GM12878 (cell line): Measurements from ENCODE around the gene THSD4. TPM values are rescaled to one million over a fixed set of nuclear protein-coding genes. Genes with fewer than 3 reads are reported as not detected.

ENCODE experiments used
- ATAC-seq: fragments of 200-7000 bp; cut with Tn5 transposase; 3 replicates; pipeline ENCODE4 v1.9.1; 2020; ENCODE audit warnings: mild to moderate bottlenecking, moderate library complexity
- BruUV-seq: library from RNA; stranded (reverse); fragments of 400-500 nt; replicated peaks from 2 replicates; lab custom pipeline; 2021; lab: Mats Ljungman, UMichigan
- CTCF ChIA-PET: fragments of 300-600 bp; sonication (Branson Sonifier 250); formaldehyde crosslinking; extraction: SDS; loops from one replicate; lab custom pipeline; 2021; ENCODE audit warnings: inconsistent platforms; lab: Yijun Ruan, JAX
- POLR2A ChIA-PET: fragments of 350-600 bp; formaldehyde crosslinking; extraction: SDS; loops from one replicate; lab custom pipeline; 2021; ENCODE audit warnings: inconsistent platforms; lab: Charles Lee
- RAD21 ChIA-PET: fragments of 300-600 bp; sonication (Branson Sonifier 250); formaldehyde crosslinking; loops from one replicate; lab custom pipeline; 2023; ENCODE audit warnings: antibody characterized with exemption; ENCODE audit not compliant: unreplicated experiment; lab: Charles Lee
- SMC1A ChIA-PET: fragments of 300-600 bp; sonication (Branson Sonifier 250); formaldehyde crosslinking; loops from one replicate; lab custom pipeline; 2023; ENCODE audit not compliant: unreplicated experiment, uncharacterized antibody; lab: Charles Lee
- DNase-seq: peaks from one replicate; pipeline ENCODE4 v3.0.0-alpha.2; 2011; ENCODE audit warnings: low read depth, low spot score
- FAIRE-seq: peaks from 3 replicates; lab custom pipeline; 2011; peaks lifted over from hg19 to GRCh38; lab: Jason Lieb, UNC
- H2AFZ ChIP-seq: 2 replicates; pipeline ENCODE4 v1.6.0; 2011; ENCODE audit warnings: low read depth, low read length, control low read depth; ENCODE audit not compliant: control insufficient read depth
- H3K27ac ChIP-seq: 2 replicates; pipeline ENCODE4 v1.5.1; 2011; ENCODE audit warnings: control low read depth; ENCODE audit not compliant: control insufficient read depth, insufficient read depth
- H3K27me3 ChIP-seq, 2 experiments: replicated peaks in 1 of 2; 2 replicates each; pipeline versions ENCODE4 v1.6.0 to v1.6.1; 2011; ENCODE audit warnings: low read length in 1 of 2; ENCODE audit not compliant: control insufficient read depth in 2 of 2, insufficient read depth in 2 of 2
- H3K36me3 ChIP-seq, 2 experiments: 2 replicates each; pipeline ENCODE4 v1.5.1; 2011; ENCODE audit warnings: low read length in 1 of 2; ENCODE audit not compliant: control insufficient read depth in 2 of 2, insufficient read depth in 2 of 2
- H3K4me1 ChIP-seq: 2 replicates; pipeline ENCODE4 v1.6.1; 2011; ENCODE audit warnings: mild to moderate bottlenecking, low read length, moderate library complexity, mixed read lengths; ENCODE audit not compliant: control insufficient read depth, insufficient read depth
- H3K4me2 ChIP-seq: 2 replicates; pipeline ENCODE4 v1.6.0; 2011; ENCODE audit warnings: control low read depth; ENCODE audit not compliant: control insufficient read depth, insufficient read depth
- H3K4me3 ChIP-seq: fragments of 200-600 bp; sonication (generic); 2 replicates; pipeline ENCODE4 v1.5.1; 2016
- H3K79me2 ChIP-seq: 2 replicates; pipeline ENCODE4 v1.6.0; 2011; ENCODE audit warnings: low read length; ENCODE audit not compliant: control insufficient read depth, insufficient read depth
- H3K9ac ChIP-seq: 2 replicates; pipeline ENCODE4 v1.8.0; 2011; ENCODE audit warnings: low read length, control low read depth, mixed read lengths; ENCODE audit not compliant: control insufficient read depth, insufficient read depth
- H3K9me3 ChIP-seq: replicated peaks from 3 replicates; pipeline ENCODE4 v1.5.1; 2011; ENCODE audit warnings: mild to moderate bottlenecking, low read length; ENCODE audit not compliant: control insufficient read depth, insufficient read depth
- H4K20me1 ChIP-seq: 2 replicates; pipeline ENCODE4 v1.6.0; 2011; ENCODE audit not compliant: control insufficient read depth, insufficient read depth
- CHD2 ChIP-seq: IDR thresholded peaks from 2 replicates; pipeline ENCODE4 v1.6.1; 2011; ENCODE audit warnings: low read depth, low read length, improper control_type of control experiment, borderline replicate concordance
- CHD4 ChIP-seq: fragments of 200-600 bp; sonication (generic); IDR thresholded peaks from 2 replicates; pipeline ENCODE4 v1.6.1; 2016; ENCODE audit warnings: mild to moderate bottlenecking
- CREB1 ChIP-seq: IDR thresholded peaks from 2 replicates; pipeline ENCODE4 v1.6.1; 2012; ENCODE audit warnings: low read depth, mild to moderate bottlenecking, inconsistent platforms
- DPF2 ChIP-seq: fragments of 450-650 bp; IDR thresholded peaks from 2 replicates; pipeline ENCODE4 v1.6.1; 2017; ENCODE audit warnings: mild to moderate bottlenecking
- FOXK2 ChIP-seq: fragments of 450-650 bp; IDR thresholded peaks from 2 replicates; pipeline ENCODE4 v1.6.1; 2017; ENCODE audit warnings: mild to moderate bottlenecking, moderate library complexity
- FOXM1 ChIP-seq: IDR thresholded peaks from 2 replicates; pipeline ENCODE4 v1.6.1; 2012; ENCODE audit warnings: low read depth, mild to moderate bottlenecking, inconsistent platforms, low read length, moderate library complexity
- IKZF2 ChIP-seq, 2 experiments: fragments of 450-650 bp; IDR thresholded peaks; 2 replicates each; pipeline ENCODE4 v1.6.1; 2017; ENCODE audit warnings: mild to moderate bottlenecking in 2 of 2, moderate library complexity in 2 of 2
- JUND ChIP-seq: IDR thresholded peaks from 2 replicates; pipeline ENCODE4 v1.6.1; 2012; ENCODE audit warnings: low read depth, mild to moderate bottlenecking, low read length, improper control_type of control experiment, moderate library complexity
- KAT2A ChIP-seq: conservative IDR thresholded peaks from 2 replicates; pipeline ENCODE4 v1.6.1; 2011; ENCODE audit warnings: low read depth, low read length; ENCODE audit not compliant: control insufficient read depth
- NFIC ChIP-seq: IDR thresholded peaks from 2 replicates; pipeline ENCODE4 v1.6.1; 2012; ENCODE audit warnings: low read depth, mild to moderate bottlenecking, inconsistent platforms, low read length, moderate library complexity
- NR2C1 ChIP-seq: fragments of 450-650 bp; IDR thresholded peaks from 2 replicates; pipeline ENCODE4 v1.6.1; 2017; ENCODE audit warnings: antibody characterized with exemption, mild to moderate bottlenecking, moderate library complexity
- POLR2A ChIP-seq: IDR thresholded peaks from 2 replicates; pipeline ENCODE4 v1.6.1; 2011; ENCODE audit warnings: low read depth, mild to moderate bottlenecking, low read length
- POLR2AphosphoS2 ChIP-seq: IDR thresholded peaks from 2 replicates; pipeline ENCODE4 v1.6.1; 2011; ENCODE audit warnings: low read depth, mild to moderate bottlenecking, low read length, improper control_type of control experiment, moderate library complexity
- POLR2AphosphoS5 ChIP-seq: IDR thresholded peaks from 2 replicates; pipeline ENCODE4 v1.6.1; 2011; ENCODE audit warnings: mild to moderate bottlenecking, low read length, inconsistent platforms
- SREBF1 ChIP-seq: IDR thresholded peaks from 2 replicates; pipeline ENCODE4 v1.6.1; 2012; ENCODE audit warnings: mild to moderate bottlenecking, low read length
- STAT3 ChIP-seq: IDR thresholded peaks from 2 replicates; pipeline ENCODE4 v1.6.1; 2011; ENCODE audit warnings: low read depth, low read length, improper control_type of control experiment
- YBX1 ChIP-seq: fragments of 450-650 bp; IDR thresholded peaks from 2 replicates; pipeline ENCODE4 v1.6.1; 2016; ENCODE audit warnings: antibody characterized with exemption
- WGBS: methylation state at CpG from one replicate; pipeline ENCODE4 v1.1.6; 2016; ENCODE audit warnings: low lambda C conversion rate; ENCODE audit not compliant: insufficient replicate concordance, insufficient coverage; ENCODE audit errors: missing lambda C conversion rate; 5-methylcytosine and 5-hydroxymethylcytosine counted together
- in situ Hi-C: fragments of 300-500 bp; cut with MboI; formaldehyde crosslinking; loops from 9 replicates; pipeline ENCODE4 v1.14.3; 2018; ENCODE audit warnings: mixed read lengths
- intact Hi-C: fragments of 100-400 bp; cut with micrococcal nuclease; formaldehyde crosslinking; loops from one replicate; pipeline ENCODE4 v1.14.2; 2022; ENCODE audit not compliant: unreplicated experiment
- polyA plus RNA-seq, 11 experiments: library from polyadenylated mRNA; depleted of rRNA in 4 of 11; unstranded in 6 of 11; stranded (reverse) in 5 of 11; fragments of >200 nt; fragmentation: Nextera tagmentation in 4 of 11; fragmentation: Illumina TruSeq in 1 of 11; extraction: Ambion mirVana in 4 of 11; extraction: Trizol in 1 of 11; gene quantifications; 1 replicate in 1 of 11; 2 replicates in 10 of 11; pipeline versions ENCODE4 v1.2.1 to v1.2.3, GENCODE V29; 2011 to 2016; ENCODE audit warnings: inconsistent platforms in 2 of 11, missing spikeins in 2 of 11, low read depth in 1 of 11
- total RNA-seq, 4 experiments: library from RNA; depleted of rRNA in 3 of 4; stranded (reverse); fragments of >200 nt in 3 of 4; fragmentation: Illumina TruSeq in 1 of 4; extraction: Trizol in 1 of 4; gene quantifications; 2 replicates each; pipeline versions ENCODE4 v1.2.1 to v1.2.3, GENCODE V29; 2013 to 2021
- TF ChIP-seq, protein P1 (sequence below): IDR thresholded peaks from 2 replicates; pipeline ENCODE4 v1.6.1; 2011; ENCODE audit warnings: borderline replicate concordance, low read depth, mild to moderate bottlenecking, moderate library complexity, low read length; ENCODE audit not compliant: insufficient read depth, poor library complexity, severe bottlenecking
- TF ChIP-seq, protein P2 (sequence below): fragments of 450-650 bp; IDR thresholded peaks from 2 replicates; pipeline ENCODE4 v1.6.1; 2018; ENCODE audit warnings: mild to moderate bottlenecking, low read depth, moderate library complexity; ENCODE audit not compliant: partially characterized antibody
- TF ChIP-seq, protein P3 (sequence below): fragments of 450-650 bp; IDR thresholded peaks from 2 replicates; pipeline ENCODE4 v1.6.1; 2017; ENCODE audit warnings: mild to moderate bottlenecking, moderate library complexity

The THSD4 gene
- total and polyA plus RNA-seq, 10 of the 15 experiments (the other 5 are each of a cell fraction or from before 2014, with no cell fraction given) = 0.04 to 0.13 (median 0.05) TPM; not detected in 7

DNA sequence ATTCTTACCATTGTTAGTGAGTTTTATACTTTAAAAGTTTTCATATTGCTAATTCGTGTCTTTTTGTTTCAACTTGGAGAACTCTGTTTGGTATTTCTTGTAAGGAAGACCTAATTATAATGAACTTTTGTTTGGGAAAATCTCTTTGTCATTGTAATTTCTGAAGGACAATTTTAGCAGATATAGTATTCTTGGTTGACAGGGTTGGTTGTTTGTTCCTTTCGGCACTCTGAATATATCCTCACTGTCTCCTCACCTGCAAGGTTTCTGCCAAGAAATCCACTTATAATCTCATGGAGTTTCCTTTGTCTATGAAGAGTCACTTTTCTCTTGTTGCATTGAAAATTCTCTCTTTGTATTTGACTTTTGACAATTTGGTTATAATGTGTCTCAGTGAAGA lies 469.9 kb downstream of the THSD4 start:
- BruUV-seq = no TSS peak
- intact Hi-C loops = no loop called here
- FAIRE-seq (no peak), ATAC-seq (no peak), DNase-seq (no peak)
- Histone ChIP-seq H3K9ac (no peak overlapping the region), H2AFZ (no peak overlapping the region), H4K20me1 (no peaks in the 10 kb centered on the region), H3K4me2 (no peak overlapping the region), H3K27me3 (no peaks in the 10 kb centered on the region), H3K79me2 (no peaks in the 10 kb centered on the region), H3K4me1 (no peaks in the 10 kb centered on the region), H3K36me3 (no peaks in the 10 kb centered on the region), H3K9me3 (peaks cover 3% of the 10 kb centered on the region; the same call in 2 of the 3 replicates), H3K27ac (no peak overlapping the region), H3K4me3 (no peak overlapping the region)
- TF ChIP-seq POLR2AphosphoS5 (no peak), CHD4 (no peak), FOXK2 (no peak), JUND (no peak), STAT3 (no peak), NR2C1 (no peak), NFIC (no peak), IKZF2 (IDR thresholded peaks at IDR 0.05) (no peak), CREB1 (no peak), DPF2 (no peak), POLR2A (no peak), POLR2AphosphoS2 (no peak), YBX1 (no peak), CHD2 (no peak), FOXM1 (no peak), SREBF1 (no peak), KAT2A (no peak)
- TF ChIP-seq, protein P1, sequence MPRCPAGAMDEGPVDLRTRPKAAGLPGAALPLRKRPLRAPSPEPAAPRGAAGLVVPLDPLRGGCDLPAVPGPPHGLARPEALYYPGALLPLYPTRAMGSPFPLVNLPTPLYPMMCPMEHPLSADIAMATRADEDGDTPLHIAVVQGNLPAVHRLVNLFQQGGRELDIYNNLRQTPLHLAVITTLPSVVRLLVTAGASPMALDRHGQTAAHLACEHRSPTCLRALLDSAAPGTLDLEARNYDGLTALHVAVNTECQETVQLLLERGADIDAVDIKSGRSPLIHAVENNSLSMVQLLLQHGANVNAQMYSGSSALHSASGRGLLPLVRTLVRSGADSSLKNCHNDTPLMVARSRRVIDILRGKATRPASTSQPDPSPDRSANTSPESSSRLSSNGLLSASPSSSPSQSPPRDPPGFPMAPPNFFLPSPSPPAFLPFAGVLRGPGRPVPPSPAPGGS = no peak
- TF ChIP-seq, protein P2, sequence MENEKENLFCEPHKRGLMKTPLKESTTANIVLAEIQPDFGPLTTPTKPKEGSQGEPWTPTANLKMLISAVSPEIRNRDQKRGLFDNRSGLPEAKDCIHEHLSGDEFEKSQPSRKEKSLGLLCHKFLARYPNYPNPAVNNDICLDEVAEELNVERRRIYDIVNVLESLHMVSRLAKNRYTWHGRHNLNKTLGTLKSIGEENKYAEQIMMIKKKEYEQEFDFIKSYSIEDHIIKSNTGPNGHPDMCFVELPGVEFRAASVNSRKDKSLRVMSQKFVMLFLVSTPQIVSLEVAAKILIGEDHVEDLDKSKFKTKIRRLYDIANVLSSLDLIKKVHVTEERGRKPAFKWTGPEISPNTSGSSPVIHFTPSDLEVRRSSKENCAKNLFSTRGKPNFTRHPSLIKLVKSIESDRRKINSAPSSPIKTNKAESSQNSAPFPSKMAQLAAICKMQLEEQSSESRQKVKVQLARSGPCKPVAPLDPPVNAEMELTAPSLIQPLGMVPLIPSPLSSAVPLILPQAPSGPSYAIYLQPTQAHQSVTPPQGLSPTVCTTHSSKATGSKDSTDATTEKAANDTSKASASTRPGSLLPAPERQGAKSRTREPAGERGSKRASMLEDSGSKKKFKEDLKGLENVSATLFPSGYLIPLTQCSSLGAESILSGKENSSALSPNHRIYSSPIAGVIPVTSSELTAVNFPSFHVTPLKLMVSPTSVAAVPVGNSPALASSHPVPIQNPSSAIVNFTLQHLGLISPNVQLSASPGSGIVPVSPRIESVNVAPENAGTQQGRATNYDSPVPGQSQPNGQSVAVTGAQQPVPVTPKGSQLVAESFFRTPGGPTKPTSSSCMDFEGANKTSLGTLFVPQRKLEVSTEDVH = no peak
- TF ChIP-seq, protein P3, sequence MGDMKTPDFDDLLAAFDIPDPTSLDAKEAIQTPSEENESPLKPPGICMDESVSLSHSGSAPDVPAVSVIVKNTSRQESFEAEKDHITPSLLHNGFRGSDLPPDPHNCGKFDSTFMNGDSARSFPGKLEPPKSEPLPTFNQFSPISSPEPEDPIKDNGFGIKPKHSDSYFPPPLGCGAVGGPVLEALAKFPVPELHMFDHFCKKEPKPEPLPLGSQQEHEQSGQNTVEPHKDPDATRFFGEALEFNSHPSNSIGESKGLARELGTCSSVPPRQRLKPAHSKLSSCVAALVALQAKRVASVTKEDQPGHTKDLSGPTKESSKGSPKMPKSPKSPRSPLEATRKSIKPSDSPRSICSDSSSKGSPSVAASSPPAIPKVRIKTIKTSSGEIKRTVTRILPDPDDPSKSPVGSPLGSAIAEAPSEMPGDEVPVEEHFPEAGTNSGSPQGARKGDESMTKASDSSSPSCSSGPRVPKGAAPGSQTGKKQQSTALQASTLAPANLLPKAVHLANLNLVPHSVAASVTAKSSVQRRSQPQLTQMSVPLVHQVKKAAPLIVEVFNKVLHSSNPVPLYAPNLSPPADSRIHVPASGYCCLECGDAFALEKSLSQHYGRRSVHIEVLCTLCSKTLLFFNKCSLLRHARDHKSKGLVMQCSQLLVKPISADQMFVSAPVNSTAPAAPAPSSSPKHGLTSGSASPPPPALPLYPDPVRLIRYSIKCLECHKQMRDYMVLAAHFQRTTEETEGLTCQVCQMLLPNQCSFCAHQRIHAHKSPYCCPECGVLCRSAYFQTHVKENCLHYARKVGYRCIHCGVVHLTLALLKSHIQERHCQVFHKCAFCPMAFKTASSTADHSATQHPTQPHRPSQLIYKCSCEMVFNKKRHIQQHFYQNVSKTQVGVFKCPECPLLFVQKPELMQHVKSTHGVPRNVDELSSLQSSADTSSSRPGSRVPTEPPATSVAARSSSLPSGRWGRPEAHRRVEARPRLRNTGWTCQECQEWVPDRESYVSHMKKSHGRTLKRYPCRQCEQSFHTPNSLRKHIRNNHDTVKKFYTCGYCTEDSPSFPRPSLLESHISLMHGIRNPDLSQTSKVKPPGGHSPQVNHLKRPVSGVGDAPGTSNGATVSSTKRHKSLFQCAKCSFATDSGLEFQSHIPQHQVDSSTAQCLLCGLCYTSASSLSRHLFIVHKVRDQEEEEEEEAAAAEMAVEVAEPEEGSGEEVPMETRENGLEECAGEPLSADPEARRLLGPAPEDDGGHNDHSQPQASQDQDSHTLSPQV = no peak
- POLR2A ChIA-PET = interaction anchor here (0.5 kb wide), 1 partner anchor 546 kb away, joined by 4 read pairs; no protein-coding TSS in a partner anchor
- in situ Hi-C loops = no loop called here
- 65% methylated on average over 2 of the region's 2 CpGs for WGBS
- RAD21 ChIA-PET = no interaction called here
- CTCF ChIA-PET = no interaction called here
- SMC1A ChIA-PET = no interaction called here
